Kidney (tissue), 14 donors: Measurements from ENCODE around the gene EBI3. TPM values are rescaled to one million over a fixed set of nuclear protein-coding genes. Genes with fewer than 3 reads are reported as not detected.
A peak's percentile ranks its signal among the peaks of the same experiment; 100 is the strongest.

Source experiments
- DNase-seq, 5 donors: peaks; one replicate each; pipeline ENCODE4 v3.0.0-alpha.2; 2013 to 2020
- FAIRE-seq: peaks from 2 replicates; lab custom pipeline; 2012; peaks lifted over from hg19 to GRCh38; lab: Jason Lieb, UNC
- H3K27ac ChIP-seq, 2 donors: one replicate each; pipeline ENCODE4 v1.7.0; 2013; ENCODE audit warnings: low read depth in 2 of 2, low read length in 2 of 2, inconsistent platforms in 1 of 2
- H3K27me3 ChIP-seq: one replicate; pipeline ENCODE4 v1.7.1; 2013; ENCODE audit warnings: low read length, inconsistent platforms; ENCODE audit not compliant: control insufficient read depth, insufficient read depth
- H3K36me3 ChIP-seq, 3 donors: one replicate each; pipeline versions ENCODE4 v1.7.0 to v1.7.1; 2013; ENCODE audit warnings: low read length in 3 of 3, control low read depth in 1 of 3, inconsistent platforms in 1 of 3; ENCODE audit not compliant: insufficient read depth in 3 of 3, control insufficient read depth in 2 of 3
- H3K4me1 ChIP-seq, 3 donors: one replicate each; pipeline versions ENCODE4 v1.7.0 to v1.7.1; 2013; ENCODE audit warnings: low read length in 3 of 3, inconsistent platforms in 1 of 3, low read depth in 1 of 3; ENCODE audit not compliant: control insufficient read depth in 2 of 3, insufficient read depth in 2 of 3
- H3K4me3 ChIP-seq, 3 donors: one replicate each; pipeline versions ENCODE4 v1.7.0 to v1.8.1; 2013; ENCODE audit warnings: low read length in 3 of 3, control low read depth in 1 of 3, inconsistent platforms in 1 of 3
- H3K9ac ChIP-seq, 3 donors: one replicate each; pipeline versions ENCODE4 v1.7.0 to v1.7.1; 2013; ENCODE audit warnings: low read length in 3 of 3, control low read depth in 1 of 3, inconsistent platforms in 1 of 3
- H3K9me3 ChIP-seq, 3 donors: one replicate each; pipeline versions ENCODE4 v1.7.0 to v1.7.1; 2013; ENCODE audit warnings: low read length in 3 of 3, control low read depth in 1 of 3, inconsistent platforms in 1 of 3; ENCODE audit not compliant: control insufficient read depth in 2 of 3, insufficient read depth in 1 of 3
- CTCF ChIP-seq: IDR thresholded peaks from 3 replicates; pipeline ENCODE4 v1.5.1; 2012; ENCODE audit warnings: mild to moderate bottlenecking, moderate library complexity, borderline replicate concordance; ENCODE audit not compliant: insufficient read depth; ENCODE audit errors: extremely low read depth
- intact Hi-C: fragments of 100-400 bp; cut with DNase I; formaldehyde crosslinking; loops from one replicate; pipeline ENCODE4 v1.11.1; 2022
- polyA plus RNA-seq: library from polyadenylated mRNA; stranded (reverse); fragments of 350-450 nt; fragmentation: Illumina TruSeq; extraction: RNeasy Lipid Tissue Mini Kit (QIAGEN cat#74804); gene quantifications from one replicate; pipeline ENCODE4 v1.2.3, GENCODE V29; 2014; ENCODE audit warnings: low read depth, low replicate concordance; ENCODE audit not compliant: insufficient read depth
- total RNA-seq: library from RNA; stranded (reverse); fragmentation: NEBNext Ultra II Directional; extraction: Animal tissue kit (Norgen Biotek cat#: 25700); gene quantifications from one replicate; pipeline ENCODE4 v1.2.1, GENCODE V29; 2021
- donor health status: control.
- donor health status: control.
- donor health status: control.
- donor health status: control.
- donor health status: control.
- donor health status: DM: yes; HTN: yes; CAD: no.
- donor health status: Normal renal cell carcinoma (clear cell type).

EBI3 gene
- total and polyA plus RNA-seq, 2 donors from 2014 or later = 1.5 to 8.3 TPM

GRCh38 chr19:4197625-4198466 is 31.5 kb upstream of the EBI3 start:
- DNase-seq (peak in 1 of 5 donors; percentile 17), FAIRE-seq (no peak)
- no peaks in the 10 kb centered on the region for H3K36me3 ChIP-seq
- no peak overlapping the region for H3K4me3 ChIP-seq
- no peak for TF ChIP-seq CTCF
- H3K27ac ChIP-seq = no peak overlapping the region
- no peaks in the 10 kb centered on the region for H3K9me3 ChIP-seq
- intact Hi-C loops = no loop called here
- no peaks in the 10 kb centered on the region for H3K4me1 ChIP-seq
- no peaks in the 10 kb centered on the region for H3K27me3 ChIP-seq
- no peak overlapping the region for H3K9ac ChIP-seq

- Histone ChIP-seq H3K9me3 (no peaks in the 10 kb centered on the region), H3K36me3 (no peaks in the 10 kb centered on the region), H3K9ac (no peak overlapping the region), H3K4me3 (no peak overlapping the region), H3K27ac (no peak overlapping the region), H3K4me1 (no peaks in the 10 kb centered on the region), H3K27me3 (no peaks in the 10 kb centered on the region)
- DNase-seq = no peak
- no peak for FAIRE-seq
- no peak for TF ChIP-seq CTCF
- intact Hi-C loops = no loop called here
Measured at GRCh38 chr19:4198467-4199126, 30.7 kb upstream of the EBI3 start.

GRCh38 chr19:4199699-4200293 is 29.5 kb upstream of the EBI3 start:
- no peak for TF ChIP-seq CTCF
- FAIRE-seq = no peak
- Histone ChIP-seq H3K36me3 (no peaks in the 10 kb centered on the region), H3K27me3 (no peaks in the 10 kb centered on the region), H3K4me3 (no peak overlapping the region), H3K9me3 (no peaks in the 10 kb centered on the region), H3K4me1 (no peaks in the 10 kb centered on the region), H3K9ac (no peak overlapping the region), H3K27ac (no peak overlapping the region)
- no peak for DNase-seq
- intact Hi-C loops = no loop called here
